ENCODE measurements around the gene KRT28.
"Not testable (repeated sequence)": the region's sequence is repeated elsewhere in the genome, so short reads cannot be mapped to it uniquely, and the experiment has no call there.

KRT28 gene

GRCh38 chr17:40779181-40779909, 20.4 kb downstream of the KRT28 start:
- DNase-seq (ENCODE audit: low read depth in 2 of 2), result peak in 1 of 2 donors; percentile 8

GRCh38 chr17:40778461-40778860, 21.3 kb downstream of the KRT28 start:
- DNase-seq (ENCODE audit: low read depth in 2 of 2), result no peak

- DNase-seq (ENCODE audit: low read depth in 2 of 2), result no peak
These were observed 21.8 kb downstream of the KRT28 start for GRCh38 chr17:40777971-40778370.

GRCh38 chr17:40777459-40777858, 22.3 kb downstream of the KRT28 start:
- DNase-seq (ENCODE audit: low read depth in 2 of 2), result no peak

- no peak for DNase-seq (ENCODE audit: low read depth in 2 of 2)
These were observed 23.8 kb downstream of the KRT28 start for GRCh38 chr17:40775945-40776344.

DNA sequence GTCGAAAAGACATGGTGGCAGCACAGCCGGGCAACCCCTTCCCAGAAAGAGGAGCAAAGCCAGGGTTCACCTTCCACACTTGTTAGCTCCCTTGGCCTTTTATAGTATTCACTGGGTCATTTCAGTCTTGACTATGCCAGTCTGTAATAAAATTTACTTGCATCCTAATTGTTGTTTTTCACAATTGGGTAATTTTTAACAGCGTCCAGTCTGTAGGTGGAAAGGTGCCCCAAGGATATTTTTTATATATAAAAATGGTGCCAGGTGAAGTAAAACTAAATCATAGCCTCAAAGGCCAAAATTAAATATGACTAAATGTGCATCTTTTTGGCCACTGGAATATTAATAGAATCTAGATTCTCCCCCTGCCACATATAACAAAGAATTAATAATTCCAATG, 27.7 kb downstream of the KRT28 start, which contains the start of gene KRT26:
TSS of gene KRT26 (minus strand) at position 101 of the 400 bp plus-strand sequence. CDS start at position 13, 88 bp downstream.
- no peak for DNase-seq (ENCODE audit: low read depth in 2 of 2)

DNA sequence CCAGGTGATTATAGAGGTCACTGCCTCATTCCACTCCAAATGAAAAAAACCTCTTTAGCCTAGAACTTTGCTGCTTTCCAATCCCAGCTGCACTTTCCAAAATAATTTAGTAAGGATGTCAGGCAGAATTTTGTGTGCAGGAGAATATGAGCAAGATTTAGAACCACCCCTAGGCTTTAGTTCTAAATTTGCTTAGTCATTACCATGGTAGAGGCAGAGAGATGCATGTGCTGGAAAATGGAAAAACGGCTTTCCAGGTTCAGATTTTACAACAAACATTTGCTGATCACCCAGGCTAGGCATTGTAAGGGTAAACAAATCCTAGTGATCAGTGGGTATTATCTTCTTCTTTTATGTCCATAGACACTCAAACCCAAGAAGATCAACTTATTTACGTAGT, 34.1 kb downstream of the KRT28 start:
- no peak for DNase-seq (ENCODE audit: low read depth in 2 of 2)

GRCh38 chr17:40763752-40764151, 36.0 kb downstream of the KRT28 start:
- no peak for DNase-seq (ENCODE audit: low read depth in 2 of 2)

DNA sequence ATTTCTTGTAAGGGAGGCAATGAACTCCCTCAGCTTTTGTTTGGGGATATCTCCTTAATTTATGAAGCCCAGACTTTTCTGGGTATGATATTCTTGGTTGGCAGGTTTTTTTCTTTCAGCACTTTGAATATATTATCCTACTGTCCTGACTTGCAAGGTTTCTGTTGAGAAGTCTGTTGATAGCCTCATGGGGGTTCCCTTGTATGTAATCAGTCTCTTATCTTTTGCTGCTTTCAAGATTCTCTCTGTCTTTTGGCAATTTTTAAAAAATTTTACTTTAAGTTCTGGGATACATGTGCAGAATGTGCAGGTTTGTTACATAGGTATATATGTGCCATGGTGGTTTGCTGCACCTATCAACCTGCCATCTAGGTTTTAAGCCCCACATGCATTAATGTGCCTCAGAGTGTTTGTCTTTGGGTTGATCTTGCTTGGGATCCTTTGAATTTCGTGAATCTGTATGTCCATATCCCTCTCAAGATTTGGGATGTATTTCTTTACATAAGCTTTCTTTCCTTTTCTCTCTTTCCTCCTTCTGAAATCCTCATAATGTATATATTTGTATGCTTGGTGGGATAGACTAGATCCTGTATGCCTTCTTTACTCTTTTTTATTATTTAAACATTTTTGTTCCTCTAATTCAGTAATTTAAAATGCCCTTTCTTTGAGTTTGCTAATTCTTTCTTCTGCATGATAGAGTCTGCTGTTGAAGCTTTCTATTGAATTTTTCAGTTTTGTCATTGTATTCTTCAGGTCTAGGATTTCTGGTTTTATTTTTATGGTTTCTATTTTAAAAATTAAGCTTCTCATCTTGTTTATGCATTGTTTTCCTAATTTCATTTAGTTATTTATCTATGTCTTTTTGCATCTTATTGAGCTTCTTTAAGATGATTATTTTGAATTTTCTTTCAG, 39.4 kb downstream of the KRT28 start:
- DNase-seq (ENCODE audit: low read depth in 2 of 2), result no peak

- no peak for DNase-seq (ENCODE audit: low read depth in 2 of 2)
These were observed 44.5 kb downstream of the KRT28 start, which contains the start of gene KRT25 for GRCh38 chr17:40755231-40755630. Gene KRT25, minus strand, starts transcription at chr17:40755331. Its CDS starts 60 bp downstream, at chr17:40755271.

DNA sequence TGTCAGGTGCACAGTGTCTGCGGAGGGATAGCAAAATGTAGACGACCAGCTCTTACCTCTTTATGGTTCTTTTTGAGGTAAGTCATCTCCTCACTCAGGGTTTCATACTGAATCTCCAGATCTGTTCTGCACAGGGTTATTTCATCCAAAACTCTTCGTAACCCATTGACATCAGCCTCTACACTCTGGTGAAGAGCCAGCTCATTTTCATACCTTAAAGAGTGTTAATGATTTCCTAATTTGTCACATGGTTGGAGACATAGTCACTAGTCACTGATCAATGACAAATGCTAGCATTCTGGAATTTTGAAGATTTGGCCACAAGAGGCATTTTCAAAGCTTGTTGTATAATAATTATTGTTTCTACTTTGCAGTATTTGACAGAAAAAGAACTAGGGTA, 46.0 kb downstream of the KRT28 start:
- DNase-seq (ENCODE audit: low read depth in 2 of 2), result no peak

- no peak for DNase-seq (ENCODE audit: low read depth in 2 of 2)
These were observed 48.7 kb downstream of the KRT28 start for GRCh38 chr17:40751065-40751464.

GRCh38 chr17:40750391-40750790, 49.4 kb downstream of the KRT28 start:
- DNase-seq (ENCODE audit: low read depth in 2 of 2), result no peak

DNA sequence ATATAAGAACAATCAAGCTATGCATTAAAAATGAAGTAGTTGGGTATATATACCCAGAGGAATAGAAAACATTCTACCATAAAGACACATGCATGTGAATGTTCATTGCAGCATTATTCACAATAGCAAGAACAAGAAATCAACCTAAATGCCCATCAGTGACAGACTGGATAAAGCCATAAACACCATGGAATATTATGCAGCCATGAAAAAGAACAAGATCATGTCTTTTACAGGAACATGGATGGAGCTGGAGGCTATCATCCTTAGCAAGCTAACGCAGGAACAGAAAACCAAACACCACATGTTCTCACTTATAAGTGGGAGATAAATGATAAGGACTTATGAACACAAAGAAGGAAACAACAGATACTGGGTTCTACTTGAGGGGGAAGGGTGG, 51.1 kb downstream of the KRT28 start:
- not testable (repeated sequence) for DNase-seq (ENCODE audit: low read depth in 2 of 2)

Measured in stimulated activated CD8-positive, alpha-beta memory T cell treated with anti-CD3 and anti-CD28 coated beads, Interleukin-15, amount 100 ng/mL, for 48 hours (primary cell).